Measurements from ENCODE around the gene DNAH8. TPM values are rescaled to one million over a fixed set of nuclear protein-coding genes. Genes with fewer than 3 reads are reported as not detected.
A peak's percentile ranks its signal among the peaks of the same experiment; 100 is the strongest.

Gene DNAH8
- total and polyA plus RNA-seq, 2 experiments from 2014 or later = 0.03 to 0.15 TPM

DNA sequence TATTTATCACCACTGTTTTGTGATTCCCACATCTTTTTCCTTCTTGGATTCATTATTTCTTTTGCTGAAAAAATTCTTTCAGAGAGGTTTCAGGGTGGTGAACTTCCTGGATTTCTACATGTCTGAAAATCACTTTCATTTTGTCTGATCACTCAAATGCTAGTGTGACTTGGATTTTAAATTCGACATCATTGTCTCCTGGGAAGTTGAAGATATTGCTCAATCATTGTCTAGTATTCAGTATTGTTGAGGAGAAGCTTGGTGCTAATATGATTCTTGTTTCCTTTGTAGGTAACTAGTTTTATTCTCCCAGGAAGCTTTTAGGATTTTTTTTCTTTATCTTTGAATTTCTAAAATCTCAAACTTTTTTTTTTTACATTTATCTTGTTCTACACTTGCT is 45.0 kb downstream of the DNAH8 start:
- no peaks in the 10 kb centered on the region for H3K9me3 ChIP-seq (ENCODE audit: low read depth)

DNA sequence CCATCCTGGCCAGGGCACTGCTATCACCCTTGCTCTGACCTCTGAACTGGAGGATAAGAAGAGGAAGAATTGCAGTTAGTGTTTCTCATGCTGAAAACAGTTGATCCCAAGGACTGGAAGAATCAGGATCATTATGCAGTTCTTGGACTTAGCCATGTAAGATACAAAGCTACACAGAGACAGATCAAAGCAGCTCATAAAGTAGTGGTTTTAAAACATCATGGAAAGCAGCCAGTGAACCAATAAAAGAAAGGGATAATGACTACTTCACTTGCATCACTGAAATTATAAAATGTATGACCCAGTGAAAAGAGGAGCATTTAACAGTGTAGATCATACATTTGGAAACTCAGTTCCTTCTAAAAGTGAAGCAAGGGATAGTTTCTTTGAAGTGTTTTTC is 47.7 kb downstream of the DNAH8 start:
- Histone ChIP-seq H3K4me1 (ENCODE audit: insufficient read depth) (no peaks in the 10 kb centered on the region), H2AFZ (no peak overlapping the region), H4K20me1 (ENCODE audit: insufficient read depth, poor library complexity, severe bottlenecking) (no peaks in the 10 kb centered on the region), H3K79me2 (no peaks in the 10 kb centered on the region), H3K9me2 (replicated peaks; ENCODE audit: insufficient read depth) (no peaks in the 10 kb centered on the region), H3K4me3 (no peak overlapping the region), H3K27ac (no peak overlapping the region), H3K9me3 (ENCODE audit: low read depth) (no peaks in the 10 kb centered on the region), H3K27me3 (no peaks in the 10 kb centered on the region), H3K4me2 (no peak overlapping the region), H3K36me3 (replicated peaks; ENCODE audit: insufficient read depth, low read depth) (no peaks in the 10 kb centered on the region)
- TF ChIP-seq, protein P1, sequence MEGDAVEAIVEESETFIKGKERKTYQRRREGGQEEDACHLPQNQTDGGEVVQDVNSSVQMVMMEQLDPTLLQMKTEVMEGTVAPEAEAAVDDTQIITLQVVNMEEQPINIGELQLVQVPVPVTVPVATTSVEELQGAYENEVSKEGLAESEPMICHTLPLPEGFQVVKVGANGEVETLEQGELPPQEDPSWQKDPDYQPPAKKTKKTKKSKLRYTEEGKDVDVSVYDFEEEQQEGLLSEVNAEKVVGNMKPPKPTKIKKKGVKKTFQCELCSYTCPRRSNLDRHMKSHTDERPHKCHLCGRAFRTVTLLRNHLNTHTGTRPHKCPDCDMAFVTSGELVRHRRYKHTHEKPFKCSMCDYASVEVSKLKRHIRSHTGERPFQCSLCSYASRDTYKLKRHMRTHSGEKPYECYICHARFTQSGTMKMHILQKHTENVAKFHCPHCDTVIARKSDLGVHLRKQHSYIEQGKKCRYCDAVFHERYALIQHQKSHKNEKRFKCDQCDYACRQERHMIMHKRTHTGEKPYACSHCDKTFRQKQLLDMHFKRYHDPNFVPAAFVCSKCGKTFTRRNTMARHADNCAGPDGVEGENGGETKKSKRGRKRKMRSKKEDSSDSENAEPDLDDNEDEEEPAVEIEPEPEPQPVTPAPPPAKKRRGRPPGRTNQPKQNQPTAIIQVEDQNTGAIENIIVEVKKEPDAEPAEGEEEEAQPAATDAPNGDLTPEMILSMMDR (IDR thresholded peaks at IDR 0.05; ENCODE audit: poor library complexity) = no peak
- TF ChIP-seq EZH2 (IDR thresholded peaks at IDR 0.05; ENCODE audit: borderline replicate concordance) = no peak
- TF ChIP-seq EZH2phosphoT487 (IDR thresholded peaks at IDR 0.05; ENCODE audit: low read depth, severe bottlenecking, unreplicated experiment) = no peak
- no peak for DNase-seq (ENCODE audit: low spot score)

More for the DNA sequence above, 45.0 kb downstream of the DNAH8 start:
- H3K9me2 ChIP-seq (replicated peaks; ENCODE audit: insufficient read depth) = no peaks in the 10 kb centered on the region
- no peaks in the 10 kb centered on the region for H3K79me2 ChIP-seq
- DNase-seq (ENCODE audit: low spot score) = no peak
- H3K4me1 ChIP-seq (ENCODE audit: insufficient read depth) = no peaks in the 10 kb centered on the region
- H3K4me2 ChIP-seq = no peak overlapping the region
- no peak overlapping the region for H3K4me3 ChIP-seq
- TF ChIP-seq EZH2phosphoT487 (IDR thresholded peaks at IDR 0.05; ENCODE audit: low read depth, severe bottlenecking, unreplicated experiment) = no peak
- TF ChIP-seq EZH2 (IDR thresholded peaks at IDR 0.05; ENCODE audit: borderline replicate concordance) = no peak
- TF ChIP-seq, protein P1 (IDR thresholded peaks at IDR 0.05; ENCODE audit: poor library complexity) = no peak
- H3K27ac ChIP-seq = no peak overlapping the region
- WGBS (ENCODE audit: low lambda C conversion rate, missing lambda C conversion rate) = 97% methylated on average over 1 of the region's 1 CpG
- H4K20me1 ChIP-seq (ENCODE audit: insufficient read depth, poor library complexity, severe bottlenecking) = no peaks in the 10 kb centered on the region
- H3K36me3 ChIP-seq (replicated peaks; ENCODE audit: insufficient read depth, low read depth) = no peaks in the 10 kb centered on the region
- H2AFZ ChIP-seq = no peak overlapping the region
- H3K27me3 ChIP-seq = no peaks in the 10 kb centered on the region

DNA sequence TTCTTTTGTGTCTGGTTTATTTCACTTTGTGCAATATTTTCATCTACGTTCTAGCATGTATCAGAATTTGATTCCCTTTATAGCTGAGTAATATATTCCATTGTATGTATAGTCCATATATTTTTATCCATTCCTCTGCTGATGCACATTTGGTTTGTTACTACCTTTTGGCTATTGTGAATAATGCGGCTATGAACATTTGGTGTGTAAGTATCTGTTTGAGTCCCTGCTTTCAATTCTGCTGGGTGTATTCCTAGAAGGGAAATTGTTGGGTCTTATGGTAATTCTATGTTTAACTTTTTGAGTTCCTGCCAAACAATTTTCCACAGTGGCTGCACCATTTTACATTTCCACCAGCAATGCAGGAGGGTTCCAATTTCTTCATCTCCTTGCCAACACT is 52.4 kb downstream of the DNAH8 start:
- Histone ChIP-seq H3K36me3 (replicated peaks; ENCODE audit: insufficient read depth, low read depth) (no peaks in the 10 kb centered on the region), H4K20me1 (ENCODE audit: insufficient read depth, poor library complexity, severe bottlenecking) (no peaks in the 10 kb centered on the region), H3K79me2 (no peaks in the 10 kb centered on the region), H3K9me3 (ENCODE audit: low read depth) (no peaks in the 10 kb centered on the region), H3K27me3 (no peaks in the 10 kb centered on the region), H3K4me2 (no peak overlapping the region), H3K4me1 (ENCODE audit: insufficient read depth) (no peaks in the 10 kb centered on the region), H3K4me3 (no peak overlapping the region), H2AFZ (no peak overlapping the region), H3K9me2 (replicated peaks; ENCODE audit: insufficient read depth) (no peaks in the 10 kb centered on the region), H3K27ac (no peak overlapping the region)
- 98% methylated on average over 2 of the region's 2 CpGs for WGBS (ENCODE audit: low lambda C conversion rate, missing lambda C conversion rate)
- DNase-seq (ENCODE audit: low spot score) = no peak
- no peak for TF ChIP-seq EZH2phosphoT487 (IDR thresholded peaks at IDR 0.05; ENCODE audit: low read depth, severe bottlenecking, unreplicated experiment)
- TF ChIP-seq, protein P1 (IDR thresholded peaks at IDR 0.05; ENCODE audit: poor library complexity) = no peak
- TF ChIP-seq EZH2 (IDR thresholded peaks at IDR 0.05; ENCODE audit: borderline replicate concordance) = no peak

DNA sequence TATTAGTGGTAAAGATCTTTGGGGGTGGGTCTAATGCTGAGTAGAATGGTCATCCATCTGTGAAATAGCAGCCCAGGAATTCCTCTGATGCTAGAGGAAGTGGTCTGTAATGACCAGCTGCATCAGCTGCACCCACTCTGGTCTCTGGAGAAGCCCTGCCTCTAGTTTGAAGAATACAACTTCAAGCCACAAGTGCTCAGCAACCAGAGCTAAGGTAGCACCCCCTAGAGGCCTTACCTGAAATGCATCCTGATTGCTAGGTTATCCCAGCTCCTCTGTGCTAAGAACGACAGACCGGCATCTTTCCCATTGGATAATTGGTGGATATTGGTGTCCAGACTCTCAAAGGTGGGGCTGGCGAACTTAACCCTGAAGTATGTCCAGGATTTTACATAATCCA is 58.2 kb downstream of the DNAH8 start:
- Histone ChIP-seq H4K20me1 (ENCODE audit: insufficient read depth, poor library complexity, severe bottlenecking) (no peaks in the 10 kb centered on the region), H2AFZ (no peak overlapping the region)
- WGBS (ENCODE audit: low lambda C conversion rate, missing lambda C conversion rate) = 72% methylated on average over 3 of the region's 3 CpGs

More for the DNA sequence above, 58.2 kb downstream of the DNAH8 start:
- Histone ChIP-seq H3K27me3 (no peaks in the 10 kb centered on the region), H3K36me3 (replicated peaks; ENCODE audit: insufficient read depth, low read depth) (no peaks in the 10 kb centered on the region), H3K9me2 (replicated peaks; ENCODE audit: insufficient read depth) (no peaks in the 10 kb centered on the region), H3K4me2 (no peak overlapping the region), H3K4me3 (no peak overlapping the region), H3K27ac (no peak overlapping the region), H3K79me2 (no peaks in the 10 kb centered on the region), H3K4me1 (ENCODE audit: insufficient read depth) (no peaks in the 10 kb centered on the region), H3K9me3 (ENCODE audit: low read depth) (no peaks in the 10 kb centered on the region)
- peak; percentile 22 for DNase-seq (ENCODE audit: low spot score)
- no peak for TF ChIP-seq EZH2 (IDR thresholded peaks at IDR 0.05; ENCODE audit: borderline replicate concordance)
- TF ChIP-seq, protein P1 (IDR thresholded peaks at IDR 0.05; ENCODE audit: poor library complexity) = peak; percentile 28
